ENCODE results near the gene MOB3C.
"Not testable (repeated sequence)": the region's sequence is repeated elsewhere in the genome, so short reads cannot be mapped to it uniquely, and the experiment has no call there.

Gene MOB3C

DNA sequence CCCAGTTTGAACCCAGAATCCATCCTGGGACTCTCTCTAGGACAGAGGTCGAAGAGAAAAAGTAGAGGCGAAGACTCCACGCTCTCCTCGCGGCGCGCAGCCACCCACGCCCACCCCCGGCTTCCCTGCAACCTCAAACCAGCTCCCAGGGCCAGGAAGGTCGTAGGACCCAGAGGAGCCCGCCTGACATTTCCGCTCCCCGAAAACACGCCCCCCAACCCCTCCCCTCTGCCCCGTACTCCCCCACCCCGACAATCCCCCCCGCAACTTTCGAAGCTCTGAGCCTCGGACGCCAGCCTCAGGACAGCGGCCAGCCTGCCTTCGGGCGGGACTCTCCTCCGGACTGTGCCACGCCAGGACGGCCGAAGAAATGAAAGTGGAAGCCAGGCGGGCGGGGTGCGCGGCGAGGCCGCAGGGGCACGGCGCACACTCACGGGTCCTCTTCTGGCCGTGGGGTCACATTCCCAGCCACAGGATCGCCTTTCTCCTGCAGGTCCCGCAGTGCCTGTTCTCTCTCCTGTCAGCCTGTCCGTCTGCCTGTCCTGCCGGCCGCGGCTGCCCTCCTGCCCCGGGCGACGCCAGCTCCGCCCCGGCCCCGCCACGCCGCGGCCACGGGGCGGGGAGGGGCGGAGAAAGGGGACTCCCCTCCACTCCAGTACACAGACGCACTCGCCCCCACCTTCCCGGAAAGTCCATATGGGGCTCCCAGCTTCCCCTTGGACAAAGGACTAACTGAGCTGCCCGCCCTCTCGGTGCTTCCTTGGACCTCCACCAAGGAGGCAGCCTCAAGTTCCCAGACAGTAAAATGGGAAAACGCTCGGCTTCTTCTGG, at the start of gene MOB3C:
MOB3C (minus strand) TSS at position 535 of the 831 bp plus-strand sequence. CDS start 3,490 bp downstream, outside the sequence.
- DNase-seq = peak; percentile 84

DNA sequence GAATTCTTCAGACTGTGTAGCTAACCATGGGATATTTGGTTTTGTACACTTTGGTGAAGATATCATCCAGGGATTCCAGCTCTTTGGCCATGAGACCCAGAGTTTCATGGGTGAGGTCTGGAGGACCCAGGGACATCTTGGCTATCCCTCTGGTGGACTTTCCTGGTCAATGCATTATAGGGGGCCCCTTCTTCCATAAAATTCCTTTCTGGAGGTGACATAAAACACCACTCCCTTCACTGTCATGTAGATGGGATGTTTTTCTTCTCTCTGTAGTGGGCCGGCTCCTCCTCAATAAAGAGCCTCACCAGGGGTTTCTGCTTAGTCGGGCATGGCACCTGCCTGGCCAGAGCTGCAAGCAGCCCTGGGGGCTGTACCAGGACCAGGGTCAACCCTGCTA, 49.4 kb upstream of the MOB3C start:
- DNase-seq = no peak

DNA sequence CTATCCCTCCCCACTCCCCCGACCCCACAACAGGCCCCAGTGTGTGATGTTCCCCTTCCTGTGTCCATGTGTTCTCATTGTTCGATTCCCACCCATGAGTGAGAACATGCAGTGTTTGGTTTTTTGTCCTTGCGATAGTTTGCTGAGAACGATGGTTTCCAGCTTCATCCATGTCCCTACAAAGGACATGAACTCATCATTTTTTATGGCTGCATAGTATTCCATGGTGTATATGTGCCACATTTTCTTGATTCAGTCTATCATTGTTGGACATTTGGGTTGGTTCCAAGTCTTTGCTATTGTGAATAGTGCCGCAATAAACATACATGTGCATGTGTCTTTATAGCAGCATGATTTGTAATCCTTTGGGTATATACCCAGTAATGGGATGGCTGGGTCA, 46.3 kb upstream of the MOB3C start:
- not testable (repeated sequence) for DNase-seq

DNA sequence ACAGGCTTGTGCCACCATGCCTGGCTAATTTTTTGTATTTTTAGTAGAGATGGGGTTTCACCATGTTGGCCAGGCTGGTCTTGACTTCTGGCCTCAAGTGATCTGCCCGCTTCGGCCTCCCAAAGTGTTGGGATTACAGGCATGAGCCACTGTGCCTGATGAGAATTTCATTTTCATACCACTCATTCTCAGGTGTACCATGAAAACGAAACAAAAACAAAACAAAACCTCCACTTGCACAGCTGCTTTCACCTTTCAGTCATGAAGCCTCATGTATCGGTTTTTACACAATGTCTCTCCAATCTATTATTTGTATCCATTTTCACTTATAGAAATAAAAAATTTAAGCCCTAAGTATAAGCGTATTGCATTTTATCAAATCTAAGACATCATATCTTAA, 43.5 kb upstream of the MOB3C start:
- DNase-seq = not testable (repeated sequence)

DNA sequence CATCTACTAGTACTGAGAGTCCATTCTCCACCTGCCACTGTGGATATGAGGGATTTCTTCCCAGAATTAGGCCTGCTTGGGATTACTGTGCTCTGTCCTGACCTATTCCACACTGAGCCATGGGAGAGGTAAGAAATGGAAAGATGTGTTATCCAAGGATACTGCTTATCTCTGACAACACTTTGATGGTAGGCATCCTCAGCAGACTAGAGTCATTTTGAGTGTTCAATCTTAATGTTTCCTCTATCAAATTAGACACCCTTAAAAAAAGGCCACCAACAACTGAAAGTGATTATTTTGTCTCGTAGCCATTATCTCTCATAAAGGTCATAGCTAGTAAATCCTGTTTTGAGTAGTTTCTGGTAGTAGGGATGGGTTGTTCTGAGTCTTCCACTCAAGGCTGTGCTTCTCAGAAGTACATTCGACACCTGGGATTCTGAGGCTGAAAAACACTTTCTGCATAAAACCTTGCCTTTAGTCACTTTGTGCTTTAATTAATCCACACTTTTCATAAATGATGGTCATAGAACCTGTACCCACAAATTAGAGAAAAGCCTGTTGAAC, 42.8 kb upstream of the MOB3C start:
- DNase-seq = no peak

DNA sequence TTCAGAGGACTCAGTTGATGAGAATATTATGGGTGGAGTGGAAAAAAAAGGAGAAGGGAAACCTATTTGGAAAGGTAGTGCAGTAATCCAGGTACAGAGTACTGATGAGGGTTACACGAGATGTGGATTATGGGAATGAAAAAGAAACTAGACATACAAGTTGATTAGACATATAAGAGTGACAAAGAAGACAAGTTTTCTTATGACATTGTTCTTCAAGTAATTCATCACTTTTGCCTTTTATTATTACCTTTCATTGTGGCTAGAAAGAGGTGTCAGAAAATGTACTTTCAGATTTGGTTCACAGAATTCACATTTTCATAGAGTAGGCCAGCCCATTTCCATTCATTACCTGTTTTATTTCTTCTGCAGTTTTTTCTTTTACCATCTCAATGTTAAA, 41.2 kb upstream of the MOB3C start:
- no peak for DNase-seq

DNA sequence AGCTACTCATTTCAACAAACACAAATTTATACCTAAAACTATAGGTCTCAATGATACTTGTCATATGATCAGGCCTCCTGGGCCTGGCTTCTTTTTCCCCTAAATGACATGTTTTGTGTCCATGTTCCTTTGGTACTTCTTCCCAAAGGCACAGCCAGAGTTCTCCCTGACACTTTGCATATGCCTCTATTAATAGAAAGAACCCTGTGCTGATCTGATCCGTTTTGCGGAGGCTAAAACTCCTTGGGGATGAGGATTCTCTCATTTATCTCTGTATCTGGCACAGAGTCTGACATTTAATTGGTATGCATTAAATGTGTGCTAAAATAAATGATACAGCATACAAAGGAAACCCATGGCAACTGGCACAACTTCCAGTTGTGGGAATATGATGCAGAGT, 40.0 kb upstream of the MOB3C start:
- DNase-seq = no peak

DNA sequence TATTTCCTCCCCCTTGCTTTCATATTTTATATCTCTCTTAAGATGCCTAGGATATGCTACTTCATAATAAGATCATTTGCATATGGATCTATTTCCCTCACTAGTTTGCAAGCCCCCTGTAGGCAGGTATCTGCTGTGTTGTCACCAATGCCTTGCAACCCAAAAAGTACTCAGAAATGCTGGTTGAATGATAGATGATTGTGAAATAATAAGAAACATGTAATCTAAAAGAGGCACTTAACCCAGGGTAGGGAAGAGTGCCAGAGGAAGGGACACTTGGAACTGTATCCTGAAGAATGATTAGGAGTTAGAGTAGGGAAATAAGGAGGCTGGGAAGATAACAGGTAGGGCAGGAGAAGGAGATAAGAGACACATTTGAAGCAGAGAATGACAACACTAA, 39.2 kb upstream of the MOB3C start:
- DNase-seq = no peak

DNA sequence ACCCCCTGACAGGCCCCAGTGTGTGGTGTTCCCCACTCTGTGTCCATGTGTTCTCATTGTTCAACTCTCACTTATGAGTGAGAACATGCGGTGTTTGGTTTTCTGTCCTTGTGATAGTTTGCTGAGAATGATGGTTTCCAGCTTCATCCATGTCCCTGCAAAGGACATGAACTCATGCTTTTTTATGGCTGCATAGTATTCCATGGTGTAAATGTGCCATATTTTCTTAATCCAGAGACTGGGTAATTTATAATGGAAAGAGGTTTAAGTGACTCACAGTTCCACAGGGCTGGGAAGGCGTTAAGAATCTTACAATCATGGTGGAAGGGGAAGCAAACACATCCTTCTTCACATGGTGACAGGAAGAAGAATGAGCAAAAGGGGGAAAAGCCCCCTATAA, 38.1 kb upstream of the MOB3C start:
- DNase-seq = not testable (repeated sequence)

DNA sequence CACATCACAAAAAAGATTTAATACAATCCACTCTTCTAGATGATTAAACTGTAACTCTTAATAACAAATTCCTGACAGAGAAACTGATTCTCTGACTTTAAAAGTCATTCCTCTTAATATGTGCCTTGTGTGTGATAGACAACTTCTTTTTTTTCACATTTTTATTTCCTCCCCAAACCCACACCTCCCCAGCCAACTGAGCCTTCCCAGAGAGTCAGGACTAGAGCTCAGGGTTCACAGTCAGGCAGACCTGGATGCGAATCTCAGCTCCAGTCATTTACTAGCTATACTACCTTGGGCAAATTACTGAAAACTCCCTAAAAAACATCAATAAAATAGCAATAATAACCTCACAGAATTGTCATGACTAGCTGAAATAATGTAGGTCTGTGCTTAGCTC, 37.4 kb upstream of the MOB3C start:
- DNase-seq = no peak

DNA sequence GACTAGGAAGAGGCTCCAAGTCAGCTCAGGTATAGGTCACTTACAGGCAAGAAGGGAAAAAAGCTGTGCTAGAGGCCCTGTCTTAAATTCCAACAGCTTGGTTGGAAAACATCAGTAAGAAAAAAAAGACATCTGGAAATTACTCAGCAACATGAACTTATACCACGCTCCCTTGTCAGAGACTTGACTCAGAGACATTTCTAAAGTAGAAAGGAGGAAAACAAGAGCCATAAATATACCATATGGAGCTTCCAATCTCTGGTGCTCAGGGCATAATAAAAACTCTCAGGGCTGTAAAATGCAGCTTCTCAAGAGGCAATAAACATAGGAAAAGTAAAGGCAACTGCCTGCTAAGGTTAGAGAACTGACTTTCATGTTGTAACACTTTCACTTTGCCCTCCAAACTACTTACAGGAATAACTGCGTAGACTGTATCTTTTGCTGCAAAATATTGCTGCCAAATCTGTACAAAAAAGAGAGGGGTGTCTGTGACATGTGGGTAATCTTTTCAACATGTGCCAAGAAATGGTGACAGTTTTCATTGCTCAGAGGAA, 36.9 kb upstream of the MOB3C start:
- no peak for DNase-seq

DNA sequence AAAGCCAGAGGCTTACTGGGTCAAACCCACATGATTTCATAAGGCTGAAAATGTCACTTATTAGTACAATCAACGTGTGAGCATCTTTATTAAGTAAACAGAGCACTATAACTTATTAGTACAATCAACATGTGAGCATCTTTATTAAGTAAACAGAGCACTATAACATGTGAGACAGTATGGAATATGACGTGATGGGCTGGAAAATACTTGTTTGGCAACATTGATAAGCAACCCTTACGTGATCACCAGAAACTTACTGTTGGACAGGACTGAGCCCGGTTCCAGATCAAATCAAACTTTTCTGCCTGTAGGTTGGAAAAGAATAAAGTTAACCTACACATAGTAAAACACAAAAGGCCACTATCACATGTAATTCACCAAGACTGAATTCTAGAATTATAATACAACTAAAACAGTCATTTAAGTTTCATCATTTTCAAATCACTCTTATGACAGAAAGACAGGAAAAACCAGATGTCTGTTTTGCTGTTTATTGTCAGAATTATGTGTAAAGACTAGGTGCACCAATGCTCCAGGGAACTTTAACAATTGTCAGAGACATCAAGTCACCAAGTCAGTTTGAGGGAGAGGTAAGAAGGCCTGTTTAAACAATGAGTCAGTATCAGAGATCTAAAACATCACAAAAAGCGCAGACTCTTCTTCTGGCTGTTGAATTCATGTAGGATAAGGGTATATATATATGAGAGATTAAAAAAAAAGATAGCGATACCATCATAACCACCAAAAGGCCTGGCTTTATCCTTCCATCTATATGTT, 35.9 kb upstream of the MOB3C start:
- no peak for DNase-seq

DNA sequence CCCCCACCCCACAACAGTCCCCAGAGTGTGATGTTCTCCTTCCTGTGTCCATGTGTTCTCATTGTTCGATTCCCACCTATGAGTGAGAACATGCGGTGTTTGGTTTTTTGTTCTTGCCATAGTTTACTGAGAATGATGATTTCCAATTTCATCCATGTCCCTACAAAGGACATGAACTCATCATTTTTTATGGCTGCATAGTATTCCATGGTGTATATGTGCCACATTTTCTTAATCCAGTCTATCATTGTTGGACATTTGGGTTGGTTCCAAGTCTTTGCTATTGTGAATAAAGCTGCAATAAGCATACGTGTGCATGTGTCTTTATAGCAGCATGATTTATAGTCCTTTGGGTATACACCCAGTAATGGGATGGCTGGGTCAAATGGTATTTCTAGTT, 34.5 kb upstream of the MOB3C start:
- DNase-seq = not testable (repeated sequence)

DNA sequence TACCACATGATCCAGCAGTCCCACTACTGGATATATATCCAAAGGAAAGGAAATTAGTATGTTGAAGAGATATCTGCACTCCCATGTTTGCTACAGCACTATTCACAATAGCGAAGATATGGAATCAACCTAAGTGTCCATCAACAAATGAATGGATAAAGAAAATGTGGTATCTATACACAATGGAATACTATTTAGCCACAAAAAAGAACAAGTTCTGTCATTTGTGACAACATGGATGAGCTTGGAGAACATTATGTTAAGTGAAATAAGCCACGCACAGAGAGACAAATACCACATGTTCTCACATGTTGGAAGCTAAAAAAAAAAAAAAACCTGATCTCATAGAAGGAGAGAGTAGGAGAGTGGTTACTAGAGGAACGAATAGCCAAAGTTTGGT, 33.9 kb upstream of the MOB3C start:
- DNase-seq = no peak

DNA sequence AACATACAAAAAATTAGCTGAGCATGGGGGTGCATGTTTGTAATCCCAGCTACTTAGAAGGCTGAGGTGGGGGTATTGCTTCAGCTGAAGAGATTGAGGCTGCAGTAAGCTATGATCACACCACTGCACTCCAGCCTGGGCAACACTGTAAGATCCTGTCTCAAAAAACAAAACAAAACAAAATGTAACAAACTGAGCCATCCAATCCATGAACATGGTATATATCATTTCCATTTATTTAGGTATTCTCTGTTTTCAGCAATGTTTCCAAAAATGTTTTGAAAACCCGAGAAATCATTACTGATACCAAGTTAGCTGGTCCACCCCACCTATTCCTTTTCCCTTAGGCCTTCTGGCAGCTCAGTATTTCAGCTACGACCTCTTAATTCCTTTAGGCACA, 33.2 kb upstream of the MOB3C start:
- no peak for DNase-seq

DNA sequence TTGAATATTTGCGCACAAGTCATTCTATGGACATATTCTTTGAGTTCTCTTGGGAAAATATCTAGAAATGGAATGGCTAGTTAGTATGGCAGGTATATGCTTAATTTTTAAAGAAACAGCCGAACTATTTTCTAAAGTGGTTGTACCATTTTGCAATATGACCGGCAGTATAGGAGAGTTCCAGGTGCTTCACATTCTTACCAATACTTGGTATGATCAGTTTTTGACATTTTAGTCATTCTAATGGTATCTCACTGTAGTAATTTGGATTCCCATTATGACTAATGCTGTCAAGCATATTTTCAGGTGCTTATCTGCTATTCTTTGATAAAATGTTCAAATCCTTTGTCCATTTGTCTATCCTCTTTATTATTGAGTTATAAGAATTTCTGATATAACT, 31.0 kb upstream of the MOB3C start:
- no peak for DNase-seq

DNA sequence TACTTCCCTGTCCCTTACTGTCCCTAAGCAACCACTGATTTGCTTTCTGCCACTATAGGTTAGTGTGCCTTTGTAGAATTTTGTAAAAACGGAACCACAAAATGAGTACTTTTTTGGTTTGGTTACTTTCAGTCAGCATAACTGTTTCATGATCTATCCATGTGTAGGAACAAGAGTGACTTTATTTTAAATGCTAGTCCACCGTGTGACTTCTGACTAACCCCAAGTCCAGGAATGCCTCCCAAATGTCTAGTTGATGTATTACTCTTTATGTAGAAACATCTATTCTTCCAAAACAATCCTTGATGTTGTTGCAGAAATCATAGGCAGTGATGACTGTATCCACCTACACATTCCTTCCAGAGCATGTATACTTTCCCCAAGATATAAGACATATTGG, 30.2 kb upstream of the MOB3C start:
- no peak for DNase-seq

DNA sequence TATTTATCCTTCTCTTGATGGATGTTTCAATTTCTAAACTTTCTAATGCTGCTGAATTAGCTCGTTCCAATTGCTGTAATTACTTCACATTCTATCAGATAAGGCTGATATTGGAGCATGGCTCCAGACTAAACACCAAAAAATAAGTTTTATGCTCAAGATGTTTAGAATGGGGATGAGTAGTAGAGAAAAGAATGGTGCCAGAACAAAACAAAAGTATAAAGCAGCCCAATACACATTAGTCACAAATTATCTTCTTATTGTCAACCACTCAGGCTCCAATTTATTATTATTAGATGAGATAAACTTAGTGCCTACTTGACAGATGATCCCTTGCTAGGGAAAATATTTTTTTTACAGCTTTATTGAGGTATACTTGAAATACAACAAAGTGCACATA, 29.7 kb upstream of the MOB3C start:
- DNase-seq = no peak

DNA sequence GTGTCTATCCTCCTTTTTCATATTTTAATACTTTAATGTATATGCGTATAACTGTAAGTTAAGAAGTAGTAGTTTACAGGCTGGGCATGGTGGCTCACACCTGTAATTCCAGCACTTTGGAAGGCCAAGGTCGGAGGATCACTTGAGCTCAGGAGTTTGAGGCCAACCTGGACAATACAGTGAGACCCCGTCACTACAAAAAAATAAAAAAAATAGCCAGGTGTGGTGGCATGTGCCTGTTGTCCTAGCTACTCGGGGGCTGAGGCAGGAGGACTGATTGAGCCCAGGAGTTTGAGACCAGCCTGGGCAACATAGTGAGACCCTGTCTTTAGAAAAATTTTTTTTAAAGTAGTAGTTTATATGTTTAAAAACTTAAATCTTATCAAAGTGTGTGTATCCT, 29.2 kb upstream of the MOB3C start:
- DNase-seq = no peak

DNA sequence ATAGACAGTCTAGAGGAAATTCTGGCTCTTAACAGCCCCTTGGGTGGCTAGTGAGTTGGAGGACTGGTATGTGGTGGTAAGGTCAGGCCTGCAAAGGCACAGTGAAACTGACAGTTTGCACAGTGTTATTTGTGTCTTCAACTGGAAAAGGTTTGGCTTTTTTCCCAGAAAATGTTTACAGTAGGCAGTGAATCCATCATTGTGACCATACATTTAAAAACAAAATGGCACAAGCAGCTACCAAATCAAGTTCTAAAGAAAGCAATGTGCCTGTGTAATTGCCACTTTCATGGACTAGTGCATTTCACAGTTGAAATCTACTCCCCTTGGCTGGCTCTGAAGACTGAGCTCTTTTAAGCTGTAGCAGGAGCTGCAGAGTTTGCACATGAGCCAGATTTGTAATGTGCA, 26.8 kb upstream of the MOB3C start:
- DNase-seq = no peak

DNA sequence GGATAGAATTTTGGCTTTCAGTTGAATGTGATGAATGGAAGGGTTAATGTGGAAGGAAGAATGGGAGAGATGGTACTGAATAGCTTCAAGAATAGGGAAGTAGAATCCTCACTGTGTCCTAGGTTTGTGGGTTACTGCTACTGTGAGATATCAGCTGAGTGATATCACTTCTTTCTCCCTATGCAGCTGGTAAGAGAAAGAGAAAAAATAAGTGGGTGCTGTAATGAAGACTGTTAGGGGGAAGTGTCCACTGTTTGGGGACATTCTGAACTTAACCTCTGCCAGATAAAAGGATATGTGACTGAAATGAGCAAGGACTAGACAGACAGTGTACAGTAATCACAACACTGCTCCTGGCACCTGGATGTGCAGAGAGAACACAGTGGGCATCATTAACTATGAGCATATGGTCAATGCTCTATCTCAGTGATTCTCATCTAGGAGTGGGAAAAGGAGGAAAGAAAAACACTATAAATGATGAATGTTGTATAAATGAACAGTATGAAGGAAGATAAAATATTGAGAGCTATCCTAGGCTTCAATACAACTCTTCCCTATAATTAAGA, 25.6 kb upstream of the MOB3C start:
- no peak for DNase-seq

DNA sequence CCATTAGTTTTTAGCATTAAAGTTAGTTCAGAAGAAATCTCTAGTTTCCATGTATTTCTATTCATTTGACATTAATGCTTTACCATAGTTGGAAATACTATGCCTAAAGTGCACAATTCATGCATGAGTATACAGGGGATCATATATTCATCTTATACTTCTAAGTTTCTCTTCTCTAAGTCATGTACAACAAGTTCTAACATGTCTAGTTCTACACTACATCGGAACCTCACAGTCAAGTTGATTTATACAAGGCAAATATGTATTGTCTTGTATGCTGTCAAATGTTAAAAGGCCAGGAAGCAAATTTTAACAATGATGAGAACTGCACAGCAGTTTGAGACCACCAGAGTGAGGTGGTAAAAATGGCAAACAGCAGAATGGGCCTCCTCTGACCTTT, 22.9 kb upstream of the MOB3C start:
- no peak for DNase-seq

DNA sequence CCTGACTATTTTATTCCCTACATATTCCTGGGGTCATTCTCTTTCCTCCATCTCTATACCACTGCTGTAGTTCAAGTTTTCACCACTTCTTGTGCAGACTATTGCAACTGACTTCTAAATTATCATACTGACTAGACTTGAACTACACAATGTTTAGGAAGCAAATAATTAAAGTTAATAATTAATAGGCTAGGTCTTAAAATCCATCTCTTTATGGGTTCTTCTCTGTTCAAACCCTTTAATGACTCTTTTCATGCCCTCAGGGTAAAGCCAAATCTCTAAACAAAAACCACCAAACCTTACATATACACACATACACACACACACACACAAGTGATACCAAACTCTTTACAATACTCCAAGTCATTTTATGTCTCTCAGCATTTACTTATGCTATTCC, 22.3 kb upstream of the MOB3C start:
- no peak for DNase-seq
